ENCODE measurements around the gene DENND6B.

The DENND6B gene, protein sequence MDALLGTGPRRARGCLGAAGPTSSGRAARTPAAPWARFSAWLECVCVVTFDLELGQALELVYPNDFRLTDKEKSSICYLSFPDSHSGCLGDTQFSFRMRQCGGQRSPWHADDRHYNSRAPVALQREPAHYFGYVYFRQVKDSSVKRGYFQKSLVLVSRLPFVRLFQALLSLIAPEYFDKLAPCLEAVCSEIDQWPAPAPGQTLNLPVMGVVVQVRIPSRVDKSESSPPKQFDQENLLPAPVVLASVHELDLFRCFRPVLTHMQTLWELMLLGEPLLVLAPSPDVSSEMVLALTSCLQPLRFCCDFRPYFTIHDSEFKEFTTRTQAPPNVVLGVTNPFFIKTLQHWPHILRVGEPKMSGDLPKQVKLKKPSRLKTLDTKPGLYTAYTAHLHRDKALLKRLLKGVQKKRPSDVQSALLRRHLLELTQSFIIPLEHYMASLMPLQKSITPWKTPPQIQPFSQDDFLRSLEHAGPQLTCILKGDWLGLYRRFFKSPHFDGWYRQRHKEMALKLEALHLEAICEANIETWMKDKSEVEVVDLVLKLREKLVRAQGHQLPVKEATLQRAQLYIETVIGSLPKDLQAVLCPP

DNA sequence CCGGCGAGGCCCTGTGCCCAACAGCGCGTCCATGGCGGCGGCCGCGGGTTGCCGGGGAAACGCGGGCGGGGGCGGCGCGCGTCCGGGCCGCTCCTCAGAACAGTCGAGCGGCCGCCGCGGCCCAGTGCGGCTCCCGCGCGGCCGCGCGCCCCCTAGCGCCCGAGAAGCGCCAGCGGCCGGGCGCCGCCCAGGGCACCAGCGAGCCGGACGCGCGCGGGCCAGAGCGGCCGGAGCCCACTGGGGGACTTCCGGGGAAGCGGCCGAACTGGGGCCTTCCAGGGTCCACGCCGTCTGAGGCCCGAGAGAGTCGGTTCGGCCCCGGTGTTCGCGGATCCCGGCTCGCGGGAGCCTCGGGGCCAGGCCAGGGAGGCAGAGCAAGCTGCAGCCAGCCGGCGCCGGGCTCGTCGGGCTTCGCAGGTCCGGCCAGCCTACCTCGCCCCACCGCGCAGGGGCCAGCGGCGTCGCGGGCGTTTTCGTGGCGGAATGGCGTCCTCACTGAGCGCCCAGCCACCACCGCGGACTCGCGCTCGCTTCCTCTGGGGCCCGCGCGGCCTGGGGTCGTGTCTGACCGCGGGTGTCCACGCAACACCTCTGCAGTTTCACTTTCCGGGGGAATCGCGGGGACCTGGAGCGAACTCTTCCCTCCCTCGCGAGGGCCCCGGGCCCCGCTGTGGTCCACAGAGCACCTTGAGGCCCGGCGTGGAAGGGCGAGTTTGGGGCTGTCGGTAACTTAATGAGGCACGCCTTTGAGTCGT, at the start of gene DENND6B:
DENND6B (minus strand) TSS at position 57 of the 755 bp plus-strand sequence; CDS start at position 33, 24 bp downstream.
- TF ChIP-seq, protein P1, sequence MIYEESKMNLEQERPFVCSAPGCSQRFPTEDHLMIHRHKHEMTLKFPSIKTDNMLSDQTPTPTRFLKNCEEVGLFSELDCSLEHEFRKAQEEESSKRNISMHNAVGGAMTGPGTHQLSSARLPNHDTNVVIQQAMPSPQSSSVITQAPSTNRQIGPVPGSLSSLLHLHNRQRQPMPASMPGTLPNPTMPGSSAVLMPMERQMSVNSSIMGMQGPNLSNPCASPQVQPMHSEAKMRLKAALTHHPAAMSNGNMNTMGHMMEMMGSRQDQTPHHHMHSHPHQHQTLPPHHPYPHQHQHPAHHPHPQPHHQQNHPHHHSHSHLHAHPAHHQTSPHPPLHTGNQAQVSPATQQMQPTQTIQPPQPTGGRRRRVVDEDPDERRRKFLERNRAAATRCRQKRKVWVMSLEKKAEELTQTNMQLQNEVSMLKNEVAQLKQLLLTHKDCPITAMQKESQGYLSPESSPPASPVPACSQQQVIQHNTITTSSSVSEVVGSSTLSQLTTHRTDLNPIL (CRISPR knock-in tag; IDR thresholded peaks at IDR 0.05; ENCODE audit: low read depth), result no peak
- TF ChIP-seq TCF4 (CRISPR knock-in tag; IDR thresholded peaks at IDR 0.05; ENCODE audit: borderline replicate concordance), result no peak
- TF ChIP-seq ARNTL (CRISPR knock-in tag; IDR thresholded peaks at IDR 0.05; ENCODE audit: borderline replicate concordance, low read depth), result no peak
- no peak for TF ChIP-seq ZNF70 (CRISPR knock-in tag; IDR thresholded peaks at IDR 0.05)
- TF ChIP-seq, protein P2, sequence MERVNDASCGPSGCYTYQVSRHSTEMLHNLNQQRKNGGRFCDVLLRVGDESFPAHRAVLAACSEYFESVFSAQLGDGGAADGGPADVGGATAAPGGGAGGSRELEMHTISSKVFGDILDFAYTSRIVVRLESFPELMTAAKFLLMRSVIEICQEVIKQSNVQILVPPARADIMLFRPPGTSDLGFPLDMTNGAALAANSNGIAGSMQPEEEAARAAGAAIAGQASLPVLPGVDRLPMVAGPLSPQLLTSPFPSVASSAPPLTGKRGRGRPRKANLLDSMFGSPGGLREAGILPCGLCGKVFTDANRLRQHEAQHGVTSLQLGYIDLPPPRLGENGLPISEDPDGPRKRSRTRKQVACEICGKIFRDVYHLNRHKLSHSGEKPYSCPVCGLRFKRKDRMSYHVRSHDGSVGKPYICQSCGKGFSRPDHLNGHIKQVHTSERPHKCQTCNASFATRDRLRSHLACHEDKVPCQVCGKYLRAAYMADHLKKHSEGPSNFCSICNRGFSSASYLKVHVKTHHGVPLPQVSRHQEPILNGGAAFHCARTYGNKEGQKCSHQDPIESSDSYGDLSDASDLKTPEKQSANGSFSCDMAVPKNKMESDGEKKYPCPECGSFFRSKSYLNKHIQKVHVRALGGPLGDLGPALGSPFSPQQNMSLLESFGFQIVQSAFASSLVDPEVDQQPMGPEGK (CRISPR knock-in tag; IDR thresholded peaks at IDR 0.05; ENCODE audit: borderline replicate concordance), result no peak
- TF ChIP-seq CSDC2 (CRISPR knock-in tag; IDR thresholded peaks at IDR 0.05), result peak; percentile 73; the same call in 1 of the 2 replicates
- TF ChIP-seq, protein P3, sequence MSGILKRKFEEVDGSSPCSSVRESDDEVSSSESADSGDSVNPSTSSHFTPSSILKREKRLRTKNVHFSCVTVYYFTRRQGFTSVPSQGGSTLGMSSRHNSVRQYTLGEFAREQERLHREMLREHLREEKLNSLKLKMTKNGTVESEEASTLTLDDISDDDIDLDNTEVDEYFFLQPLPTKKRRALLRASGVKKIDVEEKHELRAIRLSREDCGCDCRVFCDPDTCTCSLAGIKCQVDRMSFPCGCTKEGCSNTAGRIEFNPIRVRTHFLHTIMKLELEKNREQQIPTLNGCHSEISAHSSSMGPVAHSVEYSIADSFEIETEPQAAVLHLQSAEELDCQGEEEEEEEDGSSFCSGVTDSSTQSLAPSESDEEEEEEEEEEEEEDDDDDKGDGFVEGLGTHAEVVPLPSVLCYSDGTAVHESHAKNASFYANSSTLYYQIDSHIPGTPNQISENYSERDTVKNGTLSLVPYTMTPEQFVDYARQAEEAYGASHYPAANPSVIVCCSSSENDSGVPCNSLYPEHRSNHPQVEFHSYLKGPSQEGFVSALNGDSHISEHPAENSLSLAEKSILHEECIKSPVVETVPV (CRISPR knock-in tag; IDR thresholded peaks at IDR 0.05), result no peak
- TF ChIP-seq, protein P4, sequence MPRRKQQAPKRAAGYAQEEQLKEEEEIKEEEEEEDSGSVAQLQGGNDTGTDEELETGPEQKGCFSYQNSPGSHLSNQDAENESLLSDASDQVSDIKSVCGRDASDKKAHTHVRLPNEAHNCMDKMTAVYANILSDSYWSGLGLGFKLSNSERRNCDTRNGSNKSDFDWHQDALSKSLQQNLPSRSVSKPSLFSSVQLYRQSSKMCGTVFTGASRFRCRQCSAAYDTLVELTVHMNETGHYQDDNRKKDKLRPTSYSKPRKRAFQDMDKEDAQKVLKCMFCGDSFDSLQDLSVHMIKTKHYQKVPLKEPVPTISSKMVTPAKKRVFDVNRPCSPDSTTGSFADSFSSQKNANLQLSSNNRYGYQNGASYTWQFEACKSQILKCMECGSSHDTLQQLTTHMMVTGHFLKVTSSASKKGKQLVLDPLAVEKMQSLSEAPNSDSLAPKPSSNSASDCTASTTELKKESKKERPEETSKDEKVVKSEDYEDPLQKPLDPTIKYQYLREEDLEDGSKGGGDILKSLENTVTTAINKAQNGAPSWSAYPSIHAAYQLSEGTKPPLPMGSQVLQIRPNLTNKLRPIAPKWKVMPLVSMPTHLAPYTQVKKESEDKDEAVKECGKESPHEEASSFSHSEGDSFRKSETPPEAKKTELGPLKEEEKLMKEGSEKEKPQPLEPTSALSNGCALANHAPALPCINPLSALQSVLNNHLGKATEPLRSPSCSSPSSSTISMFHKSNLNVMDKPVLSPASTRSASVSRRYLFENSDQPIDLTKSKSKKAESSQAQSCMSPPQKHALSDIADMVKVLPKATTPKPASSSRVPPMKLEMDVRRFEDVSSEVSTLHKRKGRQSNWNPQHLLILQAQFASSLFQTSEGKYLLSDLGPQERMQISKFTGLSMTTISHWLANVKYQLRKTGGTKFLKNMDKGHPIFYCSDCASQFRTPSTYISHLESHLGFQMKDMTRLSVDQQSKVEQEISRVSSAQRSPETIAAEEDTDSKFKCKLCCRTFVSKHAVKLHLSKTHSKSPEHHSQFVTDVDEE (CRISPR knock-in tag; IDR thresholded peaks at IDR 0.05), result no peak
- no peak for TF ChIP-seq GLIS3 (CRISPR knock-in tag; IDR thresholded peaks at IDR 0.05)
- no peak for TF ChIP-seq ZFP30 (CRISPR knock-in tag; IDR thresholded peaks at IDR 0.05)
- 0 out of 2 replicates have a peak, but pooled peaks have one; percentile 55 for TF ChIP-seq ZFP3 (CRISPR knock-in tag; IDR thresholded peaks at IDR 0.05)
- no peak for TF ChIP-seq BACH2 (CRISPR knock-in tag; IDR thresholded peaks at IDR 0.05; ENCODE audit: borderline replicate concordance)
- TF ChIP-seq RARB (CRISPR knock-in tag; IDR thresholded peaks at IDR 0.05), result no peak
- no peak for TF ChIP-seq ESRRG (CRISPR knock-in tag; IDR thresholded peaks at IDR 0.05)
- no peak for TF ChIP-seq ISL1 (CRISPR knock-in tag; IDR thresholded peaks at IDR 0.05)
- TF ChIP-seq ZC3H10 (CRISPR knock-in tag; IDR thresholded peaks at IDR 0.05), result no peak
- peak; percentile 91 for ATAC-seq

DNA sequence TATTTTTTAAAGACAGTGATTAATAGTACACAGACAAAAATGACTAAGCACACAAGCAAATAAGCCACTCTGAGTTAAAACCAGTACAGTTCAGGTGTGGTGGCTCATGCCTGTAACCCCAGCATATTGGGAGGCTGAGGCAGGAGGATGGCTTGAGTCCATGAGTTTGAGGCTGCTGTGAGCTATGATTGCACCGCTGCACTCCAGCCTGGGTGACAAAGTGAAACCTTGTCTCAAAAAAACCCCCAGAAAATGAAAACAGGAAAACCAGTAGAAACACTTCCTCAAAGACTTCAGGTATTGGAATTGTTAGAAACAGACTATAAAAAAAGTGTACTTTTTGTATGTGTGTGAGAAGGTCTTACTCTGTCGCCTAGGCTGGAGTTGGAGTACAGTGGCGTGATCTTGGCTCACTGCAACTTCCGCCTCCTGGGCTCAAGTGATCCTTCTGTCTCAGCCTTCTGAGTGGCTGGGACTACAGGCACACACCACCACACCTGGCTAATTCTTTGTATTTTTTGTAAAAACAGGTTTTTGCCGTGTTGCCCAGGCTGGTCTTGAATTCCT, 49.4 kb upstream of the DENND6B start:
- no peak for ATAC-seq
- TF ChIP-seq, protein P2 (CRISPR knock-in tag; IDR thresholded peaks at IDR 0.05; ENCODE audit: borderline replicate concordance), result no peak
- no peak for TF ChIP-seq ZFP30 (CRISPR knock-in tag; IDR thresholded peaks at IDR 0.05)
- no peak for TF ChIP-seq TCF4 (CRISPR knock-in tag; IDR thresholded peaks at IDR 0.05; ENCODE audit: borderline replicate concordance)
- no peak for TF ChIP-seq PPARA (CRISPR knock-in tag; IDR thresholded peaks at IDR 0.05; ENCODE audit: borderline replicate concordance)
- no peak for TF ChIP-seq TOX (CRISPR knock-in tag; IDR thresholded peaks at IDR 0.05; ENCODE audit: borderline replicate concordance)
